Superior temporal gyrus (tissue), 1 donor: Measurements from ENCODE around the gene OR7A10.
"Not testable (repeated sequence)": the region's sequence is repeated elsewhere in the genome, so short reads cannot be mapped to it uniquely, and the experiment has no call there.

ENCODE experiments used
- DNase-seq: peaks from one replicate; pipeline ENCODE4 v3.0.0-alpha.2; 2016; ENCODE audit errors: extremely low spot score

OR7A10 gene

GRCh38 chr19:14795078-14795721, 53.5 kb downstream of the OR7A10 start:
- DNase-seq: no peak

DNA sequence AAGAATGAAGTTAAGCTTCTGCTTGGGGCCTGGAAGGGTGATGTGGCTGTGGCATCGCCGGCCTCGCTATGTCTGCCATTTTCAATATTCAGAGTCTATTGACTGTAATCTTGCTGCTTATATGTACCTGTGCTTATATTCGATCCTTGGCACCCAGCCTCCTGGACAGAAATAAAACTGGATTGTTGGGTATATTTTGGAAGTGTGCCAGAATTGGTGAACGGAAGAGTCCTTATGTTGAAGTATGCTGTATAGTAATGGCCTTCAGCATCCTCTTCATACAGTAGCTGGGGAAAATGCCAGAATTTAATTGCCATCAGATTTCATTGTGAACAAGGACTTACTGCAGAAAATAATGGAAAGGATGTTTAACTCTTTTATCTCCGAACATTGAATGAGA, 56.5 kb downstream of the OR7A10 start:
- DNase-seq: not testable (repeated sequence)
